ENCODE results near the gene CNGA3. TPM values are rescaled to one million over a fixed set of nuclear protein-coding genes. Genes with fewer than 3 reads are reported as not detected.

The CNGA3 gene
- polyA plus RNA-seq, 2 of the 4 experiments (the other 2 are of a cell fraction), result not detected

- CTCF ChIA-PET, result no interaction called here
- Histone ChIP-seq H3K27ac (no peak overlapping the region), H3K4me2 (no peak overlapping the region), H3K4me3 (no peak overlapping the region), H3K4me1 (no peaks in the 10 kb centered on the region), H3K9me3 (no peaks in the 10 kb centered on the region)
- POLR2A ChIA-PET, result no interaction called here
- 20% methylated on average over 5 of the region's 6 CpGs for WGBS (ENCODE audit: missing lambda C conversion rate)
- TF ChIP-seq POLR2A (IDR thresholded peaks at IDR 0.05; ENCODE audit: low read length) (no peak), HMGXB4 (CRISPR knock-in tag; IDR thresholded peaks at IDR 0.05; ENCODE audit: borderline replicate concordance) (no peak), RARB (CRISPR knock-in tag; IDR thresholded peaks at IDR 0.05) (no peak)
- ATAC-seq (no peak), FAIRE-seq (no peak), DNase-seq (ENCODE audit: low read depth in 1 of 2, low spot score in 1 of 2) (no peak)
Measured at GRCh38 chr2:98395977-98396376, 49.7 kb downstream of the CNGA3 start.

GRCh38 chr2:98396745-98397355, 50.6 kb downstream of the CNGA3 start:
- ATAC-seq, result no peak
- Histone ChIP-seq H3K9me3 (no peaks in the 10 kb centered on the region), H3K4me3 (no peak overlapping the region), H3K27ac (no peak overlapping the region), H3K4me2 (no peak overlapping the region), H3K4me1 (no peaks in the 10 kb centered on the region)
- FAIRE-seq, result no peak
- POLR2A ChIA-PET, result no interaction called here
- no peak for DNase-seq (ENCODE audit: low read depth in 1 of 2, low spot score in 1 of 2)
- TF ChIP-seq HDAC2 (IDR thresholded peaks at IDR 0.05), result no peak
- no peak for TF ChIP-seq HOXA7 (CRISPR knock-in tag; IDR thresholded peaks at IDR 0.05)
- TF ChIP-seq CBX2 (IDR thresholded peaks at IDR 0.05; ENCODE audit: borderline replicate concordance, low read depth), result no peak
- no peak for TF ChIP-seq POLR2AphosphoS2 (conservative IDR thresholded peaks at IDR 0.05; ENCODE audit: low read length)
- TF ChIP-seq CEBPB (IDR thresholded peaks at IDR 0.05), result no peak
- no peak for TF ChIP-seq MAX (IDR thresholded peaks at IDR 0.05)
- TF ChIP-seq GATA3 (IDR thresholded peaks at IDR 0.05; ENCODE audit: borderline replicate concordance), result no peak
- no peak for TF ChIP-seq CHD2 (IDR thresholded peaks at IDR 0.05; ENCODE audit: low read length, partially characterized antibody)
- no peak for TF ChIP-seq TP53 (CRISPR knock-in tag; IDR thresholded peaks at IDR 0.05)
- TF ChIP-seq FOSB (CRISPR knock-in tag; IDR thresholded peaks at IDR 0.05), result no peak
- TF ChIP-seq CHD4 (IDR thresholded peaks at IDR 0.05; ENCODE audit: borderline replicate concordance), result no peak
- TF ChIP-seq RFX5 (IDR thresholded peaks at IDR 0.05), result no peak
- WGBS (ENCODE audit: missing lambda C conversion rate), result 41% methylated on average over 23 of the region's 23 CpGs
- CTCF ChIA-PET, result interaction anchor here (0.5 to 3.1 kb wide), 3 partner anchors 11 to 456 kb away, joined by 3 to 12 read pairs (median 11); no protein-coding TSS in a partner anchor

- ATAC-seq (no peak), DNase-seq (ENCODE audit: low read depth in 1 of 2, low spot score in 1 of 2) (no peak), FAIRE-seq (no peak)
- POLR2A ChIA-PET, result no interaction called here
- H3K4me2 ChIP-seq, result no peak overlapping the region
- 5% methylated on average over 4 of the region's 4 CpGs for WGBS (ENCODE audit: missing lambda C conversion rate)
- no peak overlapping the region for H3K27ac ChIP-seq
- no peaks in the 10 kb centered on the region for H3K4me1 ChIP-seq
- CTCF ChIA-PET, result interaction anchor here (1.0 to 3.1 kb wide), 3 partner anchors 14 to 592 kb away, joined by 3 to 12 read pairs (median 11); no protein-coding TSS in a partner anchor
- TF ChIP-seq RFX5 (IDR thresholded peaks at IDR 0.05) (peak; percentile 91), KDM5A (IDR thresholded peaks at IDR 0.05) (no peak)
- H3K9me3 ChIP-seq, result no peaks in the 10 kb centered on the region
- H3K4me3 ChIP-seq, result no peak overlapping the region
Measured at GRCh38 chr2:98399140-98399539, 52.9 kb downstream of the CNGA3 start.

- no peak overlapping the region for H3K4me2 ChIP-seq
- H3K4me1 ChIP-seq, result no peaks in the 10 kb centered on the region
- POLR2A ChIA-PET, result no interaction called here
- H3K9me3 ChIP-seq, result no peaks in the 10 kb centered on the region
- CTCF ChIA-PET, result interaction anchor here (1.9 to 2.5 kb wide), 2 partner anchors 9 to 19 kb away, joined by 5 to 9 read pairs; no protein-coding TSS in a partner anchor
- DNase-seq (ENCODE audit: low read depth in 1 of 2, low spot score in 1 of 2) (no peak), FAIRE-seq (no peak), ATAC-seq (no peak)
- H3K4me3 ChIP-seq, result no peak overlapping the region
- no peak overlapping the region for H3K27ac ChIP-seq
- no peak for TF ChIP-seq MAX (IDR thresholded peaks at IDR 0.05)
- TF ChIP-seq CEBPB (IDR thresholded peaks at IDR 0.05), result no peak
Measured at GRCh38 chr2:98403878-98404277, 57.6 kb downstream of the CNGA3 start.
